Activated CD4-positive, alpha-beta T cell treated with anti-CD3 and anti-CD28 coated beads, Interleukin-2, Interleukin-6, amounts not matched to agents 100 ng/mL and 50 ng/mL, durations not matched to agents 16 hours and 8 hours (primary cell): ENCODE measurements around the gene PFKL.
"Not testable (repeated sequence)": the region's sequence is repeated elsewhere in the genome, so short reads cannot be mapped to it uniquely, and the experiment has no call there.

ENCODE experiments used
- DNase-seq: peaks from one replicate; pipeline ENCODE4 v3.0.0-alpha.2; 2020

The PFKL gene

DNA sequence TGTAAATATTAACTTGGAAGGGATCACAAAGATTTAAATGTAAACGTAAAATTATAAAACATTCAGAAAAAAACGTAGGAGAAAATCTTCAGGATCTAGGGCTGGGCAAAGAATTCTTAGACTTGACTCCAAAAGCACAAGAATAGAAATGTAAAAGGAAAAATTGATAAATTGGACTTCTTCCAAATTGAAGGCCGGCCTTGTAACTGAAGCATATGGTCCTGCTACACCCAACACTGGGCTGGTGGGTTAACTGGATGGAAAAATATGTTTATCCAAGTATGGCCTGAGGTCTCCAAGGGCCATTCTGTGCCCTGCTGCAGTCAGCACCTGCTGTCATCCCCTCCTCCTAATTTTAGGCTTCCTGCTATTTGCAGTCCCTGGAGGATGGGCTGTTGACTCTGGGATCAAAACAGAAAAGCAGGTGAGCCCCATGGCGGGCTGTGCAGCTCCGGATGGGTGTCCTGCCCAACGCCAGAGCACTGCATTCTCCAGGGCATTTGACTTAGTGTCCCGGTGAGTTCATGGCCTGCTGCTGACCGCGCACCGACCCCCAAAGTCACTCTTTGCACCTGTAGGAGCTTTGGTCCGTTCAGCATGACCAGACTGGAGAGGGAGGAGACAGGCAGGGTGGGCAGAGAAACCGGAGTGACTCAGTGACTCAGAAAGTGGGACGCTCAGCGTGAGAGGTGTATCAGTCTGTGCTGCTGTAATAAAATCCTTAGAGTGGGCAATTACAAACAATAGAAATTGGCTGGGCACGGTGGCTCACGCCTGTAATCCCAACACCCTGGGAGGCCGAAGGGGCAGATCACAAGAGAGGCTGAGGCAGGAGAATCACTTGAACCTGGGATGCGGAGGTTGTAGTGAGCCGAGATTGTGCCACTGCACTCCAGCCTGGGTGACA is 20.2 kb upstream of the PFKL start:
- DNase-seq, result no peak

DNA sequence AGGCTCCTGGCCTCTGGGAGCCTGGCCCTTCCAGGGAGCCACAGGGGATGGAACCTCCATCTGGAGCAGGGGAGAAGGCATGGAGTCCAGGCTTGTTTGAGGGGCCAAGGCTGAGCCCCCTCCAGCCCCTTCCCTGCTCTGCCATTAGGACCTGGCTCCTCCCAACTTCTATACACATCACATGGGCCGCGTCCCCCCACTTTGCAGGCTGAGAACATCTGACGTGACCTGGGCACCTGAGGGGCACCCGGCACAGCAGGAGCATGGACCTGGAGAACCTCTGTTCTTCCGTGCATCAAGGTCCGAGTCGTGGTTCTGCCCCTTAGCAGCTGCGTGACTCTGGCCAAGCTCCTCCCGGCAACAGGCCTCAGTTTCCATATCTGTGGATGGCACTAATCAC is 18.1 kb upstream of the PFKL start:
- DNase-seq, result no peak

DNA sequence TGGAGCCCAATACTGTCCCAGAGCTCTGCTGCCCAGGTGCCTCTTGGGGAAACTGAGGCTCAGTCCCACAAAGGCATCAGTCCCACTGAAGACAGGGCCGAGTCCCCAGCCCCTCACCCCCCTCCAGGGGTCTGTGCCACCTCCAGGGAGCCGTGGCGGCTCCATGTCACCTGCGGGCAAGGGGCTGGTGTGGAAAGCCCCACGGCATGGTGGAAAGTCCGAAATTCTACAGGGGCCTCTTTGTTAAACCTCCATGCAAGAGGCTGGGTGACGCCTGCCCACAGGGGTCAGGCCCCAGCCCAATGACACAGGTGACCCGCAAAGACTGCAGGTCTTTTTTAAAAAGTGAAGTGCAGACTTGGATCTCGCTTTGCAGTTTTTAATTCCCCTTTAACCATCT is 17.5 kb upstream of the PFKL start:
- no peak for DNase-seq

DNA sequence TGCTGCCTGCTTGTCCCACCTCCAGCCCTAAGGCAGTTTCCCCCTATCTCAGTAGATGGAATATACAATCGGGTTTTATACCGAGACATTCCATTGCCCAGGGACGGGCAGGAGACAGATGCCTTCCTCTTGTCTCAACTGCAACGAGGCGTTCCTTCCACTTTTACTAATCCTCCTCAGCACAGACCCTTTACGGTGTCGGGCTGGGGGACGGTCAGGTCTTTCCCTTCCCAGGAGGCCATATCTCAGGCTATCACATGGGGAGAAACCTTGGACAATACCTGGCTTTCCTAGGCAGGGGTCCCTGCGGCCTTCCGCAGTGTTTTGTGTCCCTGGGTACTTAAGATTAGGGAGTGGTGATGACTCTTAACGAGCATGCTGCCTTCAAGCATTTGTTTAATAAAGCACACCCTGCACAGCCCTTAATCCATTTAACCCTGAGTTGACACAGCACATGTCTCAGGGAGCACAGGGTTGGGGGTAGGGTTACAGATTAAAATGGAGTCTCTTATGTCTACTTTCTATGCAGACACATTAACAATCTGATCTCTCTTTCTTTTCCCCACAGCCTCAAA is 16.6 kb upstream of the PFKL start:
- not testable (repeated sequence) for DNase-seq

DNA sequence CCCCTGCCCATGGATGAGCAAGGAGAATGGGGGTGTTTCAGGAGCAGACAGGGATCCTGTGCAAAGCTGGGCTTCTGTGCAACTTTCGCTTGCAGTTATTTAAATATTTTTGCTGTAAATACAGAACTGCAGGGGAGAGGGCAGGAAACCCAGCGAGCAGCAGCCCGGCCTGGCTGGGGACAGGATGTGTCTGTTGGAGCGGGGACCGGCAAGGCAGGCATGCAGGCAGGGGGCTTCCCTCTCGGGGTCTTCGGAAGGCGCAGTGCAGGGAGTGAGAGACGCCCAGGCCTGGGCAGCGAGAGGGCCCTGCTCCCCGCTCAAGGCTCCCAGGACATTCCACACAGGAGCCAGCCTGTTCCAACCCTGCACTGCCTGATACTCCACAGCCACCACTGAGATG is 15.9 kb upstream of the PFKL start:
- DNase-seq, result no peak

DNA sequence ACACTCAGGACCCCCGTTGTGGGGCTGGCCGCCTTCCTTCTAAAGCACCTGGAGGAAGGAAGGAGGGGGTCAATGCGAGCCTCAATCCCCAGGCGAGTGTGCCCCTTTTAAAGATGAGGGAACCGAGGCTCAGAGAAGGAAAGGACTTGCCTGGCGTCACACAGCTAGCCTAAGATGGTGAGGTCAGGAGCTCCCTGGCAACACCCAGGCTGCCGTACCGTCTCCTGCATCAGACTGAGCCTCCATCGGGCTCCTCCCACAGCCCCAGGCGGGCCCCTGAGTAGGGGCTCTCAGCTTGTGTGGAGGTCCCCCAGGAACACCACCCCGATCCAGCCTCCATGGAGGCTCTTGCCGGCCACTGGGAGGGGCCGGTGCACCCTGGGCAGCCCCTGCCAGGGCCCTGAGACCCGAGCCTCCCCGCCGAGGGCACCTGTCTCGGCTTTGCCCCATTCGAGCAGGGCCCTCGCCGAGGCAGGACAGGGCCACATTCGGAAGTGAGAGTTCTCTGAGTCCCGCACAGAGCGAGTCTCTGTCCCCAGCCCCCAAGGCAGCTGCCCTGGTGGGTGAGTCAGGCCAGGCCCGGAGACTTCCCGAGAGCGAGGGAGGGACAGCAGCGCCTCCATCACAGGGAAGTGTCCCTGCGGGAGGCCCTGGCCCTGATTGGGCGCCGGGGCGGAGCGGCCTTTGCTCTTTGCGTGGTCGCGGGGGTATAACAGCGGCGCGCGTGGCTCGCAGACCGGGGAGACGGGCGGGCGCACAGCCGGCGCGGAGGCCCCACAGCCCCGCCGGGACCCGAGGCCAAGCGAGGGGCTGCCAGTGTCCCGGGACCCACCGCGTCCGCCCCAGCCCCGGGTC is 14.5 kb upstream of the PFKL start, which contains the start of gene AIRE:
AIRE (plus strand) TSS at position 739 of the 855 bp plus-strand sequence. CDS start 131 bp downstream, outside the sequence.
- no peak for DNase-seq

DNA sequence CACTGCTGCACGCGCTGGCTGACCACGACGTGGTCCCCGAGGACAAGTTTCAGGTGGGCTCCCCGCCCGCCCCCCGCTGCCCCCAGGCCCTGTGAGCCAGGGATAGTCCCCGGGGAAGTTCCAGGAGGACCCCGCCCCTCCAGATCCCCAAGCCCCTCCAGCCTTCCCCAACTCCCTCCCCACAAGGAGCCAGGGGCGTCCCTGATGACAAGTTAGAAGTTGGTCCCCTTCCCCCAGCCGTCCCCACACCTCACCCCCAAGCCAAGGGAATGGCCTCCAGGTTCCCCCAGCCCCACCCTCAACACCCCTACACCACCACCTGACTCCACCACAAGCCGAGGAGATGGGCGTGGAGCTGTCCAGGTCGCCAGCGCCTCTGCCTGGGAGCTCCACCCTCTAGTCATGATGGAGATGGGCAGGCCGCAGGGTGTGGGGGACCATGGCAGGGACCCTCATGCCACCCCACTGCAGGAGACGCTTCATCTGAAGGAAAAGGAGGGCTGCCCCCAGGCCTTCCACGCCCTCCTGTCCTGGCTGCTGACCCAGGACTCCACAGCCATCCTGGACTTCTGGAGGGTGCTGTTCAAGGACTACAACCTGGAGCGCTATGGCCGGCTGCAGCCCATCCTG is 13.7 kb upstream of the PFKL start:
- DNase-seq, result no peak

DNA sequence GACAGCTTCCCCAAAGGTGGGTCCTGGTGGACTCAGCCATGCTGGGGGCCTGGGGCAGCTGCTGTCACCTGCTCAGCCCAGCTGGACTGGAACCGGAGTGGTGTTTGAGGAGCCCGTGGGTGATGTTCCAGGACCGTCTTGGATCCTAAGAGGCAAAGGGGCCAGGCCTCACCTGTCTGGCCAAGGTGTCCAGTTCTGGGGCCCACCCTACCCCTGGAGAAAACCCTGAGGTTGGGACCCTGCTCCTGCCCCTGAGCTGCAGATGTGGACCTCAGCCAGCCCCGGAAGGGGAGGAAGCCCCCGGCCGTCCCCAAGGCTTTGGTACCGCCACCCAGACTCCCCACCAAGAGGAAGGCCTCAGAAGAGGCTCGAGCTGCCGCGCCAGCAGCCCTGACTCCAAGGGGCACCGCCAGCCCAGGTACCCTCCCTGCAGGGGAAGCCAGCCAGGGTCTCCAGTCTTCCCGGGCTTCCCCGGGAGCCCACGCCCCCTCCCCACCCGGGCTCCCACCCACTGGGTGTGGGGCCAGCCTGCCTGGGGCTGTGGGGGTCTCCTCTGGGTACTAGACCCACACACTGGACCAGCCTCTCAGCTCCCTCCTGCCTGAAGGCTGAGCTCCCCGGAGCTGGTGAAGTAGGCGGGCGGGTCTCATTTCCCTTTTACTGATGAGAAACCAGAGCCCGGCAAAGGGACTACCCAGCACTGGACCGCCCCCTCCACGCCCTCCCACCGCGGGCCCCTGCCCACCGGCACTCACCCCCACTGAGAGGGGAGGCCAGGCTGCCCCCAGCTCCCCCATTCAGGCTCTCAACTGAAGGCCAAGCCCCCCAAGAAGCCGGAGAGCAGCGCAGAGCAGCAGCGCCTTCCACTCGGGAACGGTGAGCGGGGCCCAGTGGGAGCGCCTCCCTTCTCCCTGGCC is 12.9 kb upstream of the PFKL start:
- no peak for DNase-seq

DNA sequence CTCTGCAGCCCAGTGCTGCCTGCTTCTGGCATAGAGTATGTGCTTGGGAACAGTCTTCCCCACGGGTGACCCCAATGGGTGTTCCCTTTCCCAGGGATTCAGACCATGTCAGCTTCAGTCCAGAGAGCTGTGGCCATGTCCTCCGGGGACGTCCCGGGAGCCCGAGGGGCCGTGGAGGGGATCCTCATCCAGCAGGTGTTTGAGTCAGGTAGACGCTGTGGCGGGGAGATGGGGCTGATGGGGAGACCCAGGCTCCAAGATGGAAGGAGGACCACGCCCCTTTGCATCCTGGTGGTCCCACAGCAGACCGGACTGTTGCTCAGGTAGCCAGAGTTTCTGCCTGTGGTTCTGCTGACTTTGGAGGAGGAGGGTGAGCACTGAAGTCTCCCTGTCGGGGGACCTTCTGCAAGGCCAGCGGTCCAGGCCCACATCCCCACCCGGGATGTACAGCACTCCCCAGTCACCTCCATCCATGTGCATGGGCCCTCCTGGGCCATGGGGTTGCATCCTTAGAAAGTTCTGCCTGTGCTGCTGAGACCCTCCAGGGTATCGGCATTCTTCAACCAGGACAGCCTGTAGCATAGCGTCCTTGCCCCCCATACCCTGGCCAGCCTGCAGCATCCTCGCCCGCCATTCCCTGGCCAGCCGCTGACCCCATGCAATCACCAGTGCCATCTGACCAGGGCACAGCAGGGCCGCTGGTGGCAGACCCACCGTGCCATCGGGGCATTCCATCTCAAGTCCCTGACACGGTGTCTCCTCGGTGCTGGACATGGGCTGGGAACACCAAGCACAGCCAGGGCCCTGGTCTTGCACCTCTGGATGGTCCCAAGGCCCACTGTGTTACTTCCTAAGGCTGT is 11.4 kb upstream of the PFKL start:
- DNase-seq, result no peak

DNA sequence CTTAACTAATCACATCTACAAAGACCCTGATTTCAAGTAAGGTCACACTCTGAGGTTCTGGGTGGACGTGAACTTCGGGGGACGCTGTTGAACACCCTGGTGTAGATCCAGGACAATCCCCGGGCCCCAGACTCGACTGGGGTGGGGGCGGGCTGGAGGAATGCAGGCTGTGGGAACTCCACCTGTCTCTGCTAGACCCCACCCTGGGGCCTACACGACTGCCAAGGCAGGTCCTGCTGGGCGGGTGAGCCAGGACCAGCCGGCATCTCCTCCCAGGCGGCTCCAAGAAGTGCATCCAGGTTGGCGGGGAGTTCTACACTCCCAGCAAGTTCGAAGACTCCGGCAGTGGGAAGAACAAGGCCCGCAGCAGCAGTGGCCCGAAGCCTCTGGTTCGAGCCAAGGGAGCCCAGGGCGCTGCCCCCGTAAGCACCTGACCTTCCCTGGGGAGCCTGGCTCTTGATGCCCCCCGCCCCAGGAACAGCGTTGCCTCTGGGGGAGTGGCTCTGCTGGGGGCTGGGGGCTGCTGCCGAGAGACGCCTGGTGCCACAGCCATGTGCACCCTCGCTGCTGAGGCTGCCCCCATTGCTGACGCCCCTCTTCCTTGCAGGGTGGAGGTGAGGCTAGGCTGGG is 10.4 kb upstream of the PFKL start:
- no peak for DNase-seq

DNA sequence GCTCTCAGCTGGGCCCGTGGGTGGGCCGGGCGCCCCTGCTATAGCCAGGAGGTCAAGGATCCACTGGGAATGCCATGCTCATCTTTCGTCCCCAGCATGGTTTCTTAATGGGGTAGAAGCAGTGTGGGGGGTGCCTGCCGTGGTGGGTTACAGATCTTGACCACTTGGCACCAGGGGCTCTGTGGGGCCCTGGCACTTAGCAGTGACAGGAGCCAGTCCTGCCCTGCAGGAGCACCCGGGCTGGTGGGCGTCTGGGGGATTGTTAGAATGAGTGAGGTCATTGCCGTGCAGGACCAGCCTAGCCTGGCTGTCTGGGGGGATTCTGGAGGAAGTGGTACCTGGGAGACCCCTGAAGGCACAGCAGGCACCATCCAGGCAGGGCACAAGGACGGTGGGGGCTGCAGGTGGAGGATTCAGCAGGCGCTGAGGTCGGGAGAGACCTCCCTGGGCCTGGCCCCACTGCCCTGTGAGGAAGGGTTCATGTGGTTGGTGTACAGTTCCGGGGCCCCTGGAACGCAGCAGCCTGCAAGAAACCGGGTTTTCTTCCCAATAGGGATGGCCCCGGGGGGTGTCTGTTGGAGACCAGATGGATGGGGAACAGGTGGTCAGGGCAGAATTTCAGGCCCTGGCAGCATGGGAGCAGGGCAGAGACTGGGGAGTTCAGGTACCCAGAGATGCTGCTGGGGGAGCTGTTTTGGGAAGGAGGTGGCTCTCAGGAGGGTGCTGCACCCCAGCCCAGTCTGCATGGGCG is 9.4 kb upstream of the PFKL start:
- no peak for DNase-seq

DNA sequence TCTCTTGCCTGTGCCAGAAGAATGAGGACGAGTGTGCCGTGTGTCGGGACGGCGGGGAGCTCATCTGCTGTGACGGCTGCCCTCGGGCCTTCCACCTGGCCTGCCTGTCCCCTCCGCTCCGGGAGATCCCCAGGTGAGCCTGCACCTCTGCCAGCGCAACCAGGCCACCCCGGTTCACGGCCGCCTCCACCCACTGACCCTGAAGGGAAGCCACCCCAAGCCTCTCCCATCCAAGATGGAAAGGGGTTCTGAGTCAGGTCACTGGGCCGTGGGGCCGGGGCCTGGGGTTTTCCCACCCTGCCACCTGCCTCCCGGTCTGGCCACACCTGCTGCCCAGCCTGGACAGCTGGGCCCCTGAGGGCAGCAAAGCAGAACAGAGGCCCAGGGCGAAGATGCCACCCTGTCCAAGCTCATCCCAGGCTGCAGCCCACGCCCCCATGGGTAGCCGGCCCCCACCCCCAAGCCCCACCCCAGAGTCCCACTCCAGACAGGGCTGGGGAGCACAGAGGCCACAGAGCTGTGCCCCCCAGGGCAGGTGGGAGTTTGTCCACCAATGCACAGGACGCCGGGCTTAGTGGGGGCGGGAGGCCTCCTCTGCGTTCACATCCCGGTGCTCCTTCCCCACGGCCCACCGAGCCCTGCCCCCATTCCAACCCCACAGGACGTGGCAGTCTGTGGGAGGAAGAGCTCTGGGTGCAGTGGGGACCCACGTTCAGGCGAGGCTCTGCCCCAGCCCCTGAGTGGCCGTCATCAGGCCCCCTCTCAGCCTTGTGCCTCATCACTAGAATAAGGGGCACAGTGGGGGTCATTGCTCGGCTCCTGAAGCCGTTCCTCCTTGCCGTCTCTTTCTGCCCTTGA is 8.5 kb upstream of the PFKL start:
- no peak for DNase-seq

DNA sequence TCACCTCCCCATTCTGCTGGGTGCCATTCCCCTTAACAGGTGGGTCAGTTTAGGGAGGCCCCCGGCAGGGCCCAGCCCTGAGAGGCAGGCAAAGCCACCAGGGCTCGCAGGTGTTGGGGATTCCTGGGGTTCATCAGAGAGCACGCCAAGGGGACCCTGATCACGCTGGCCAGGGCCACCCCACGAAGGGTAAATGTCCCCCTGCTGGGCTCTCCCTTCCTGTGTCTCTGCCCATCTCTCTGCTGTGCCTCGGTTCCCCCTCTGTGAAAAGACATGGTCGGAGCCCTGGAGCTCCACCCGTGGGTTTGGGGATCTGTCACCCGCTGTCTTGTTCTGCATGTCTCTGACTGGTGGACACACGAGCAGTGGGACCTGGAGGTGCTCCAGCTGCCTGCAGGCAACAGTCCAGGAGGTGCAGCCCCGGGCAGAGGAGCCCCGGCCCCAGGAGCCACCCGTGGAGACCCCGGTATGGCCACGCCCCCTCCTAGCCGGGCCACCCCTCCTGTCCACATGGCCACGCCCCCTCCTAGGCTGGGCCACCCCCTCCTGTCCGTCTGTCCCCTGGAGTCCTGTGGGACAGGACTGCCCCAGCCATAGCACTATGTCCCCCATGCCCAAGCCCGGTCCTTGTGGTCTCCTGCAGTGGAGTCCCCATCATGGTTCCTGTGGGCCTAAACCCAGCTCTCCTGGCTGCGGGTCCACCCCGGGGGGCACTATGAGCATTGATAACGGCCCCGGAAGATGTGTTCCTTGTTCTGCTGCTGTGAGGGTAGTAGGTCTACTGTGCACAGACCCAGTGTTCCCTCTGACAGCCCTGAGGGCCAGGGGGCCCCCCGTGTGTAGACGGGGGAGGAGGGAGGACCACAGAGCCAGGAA is 7.7 kb upstream of the PFKL start:
- no peak for DNase-seq

DNA sequence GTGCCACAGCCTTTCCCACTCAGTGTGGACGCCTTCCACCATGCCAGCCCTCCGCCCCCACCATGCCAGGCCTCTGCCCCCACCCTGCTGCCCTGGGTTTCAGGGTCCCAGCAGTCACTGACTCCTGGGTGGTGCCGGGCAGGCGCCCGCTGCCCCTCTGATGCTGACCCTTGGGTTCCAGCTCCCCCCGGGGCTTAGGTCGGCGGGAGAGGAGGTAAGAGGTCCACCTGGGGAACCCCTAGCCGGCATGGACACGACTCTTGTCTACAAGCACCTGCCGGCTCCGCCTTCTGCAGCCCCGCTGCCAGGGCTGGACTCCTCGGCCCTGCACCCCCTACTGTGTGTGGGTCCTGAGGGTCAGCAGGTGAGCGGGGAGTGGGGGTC is 7.0 kb upstream of the PFKL start:
- no peak for DNase-seq

DNA sequence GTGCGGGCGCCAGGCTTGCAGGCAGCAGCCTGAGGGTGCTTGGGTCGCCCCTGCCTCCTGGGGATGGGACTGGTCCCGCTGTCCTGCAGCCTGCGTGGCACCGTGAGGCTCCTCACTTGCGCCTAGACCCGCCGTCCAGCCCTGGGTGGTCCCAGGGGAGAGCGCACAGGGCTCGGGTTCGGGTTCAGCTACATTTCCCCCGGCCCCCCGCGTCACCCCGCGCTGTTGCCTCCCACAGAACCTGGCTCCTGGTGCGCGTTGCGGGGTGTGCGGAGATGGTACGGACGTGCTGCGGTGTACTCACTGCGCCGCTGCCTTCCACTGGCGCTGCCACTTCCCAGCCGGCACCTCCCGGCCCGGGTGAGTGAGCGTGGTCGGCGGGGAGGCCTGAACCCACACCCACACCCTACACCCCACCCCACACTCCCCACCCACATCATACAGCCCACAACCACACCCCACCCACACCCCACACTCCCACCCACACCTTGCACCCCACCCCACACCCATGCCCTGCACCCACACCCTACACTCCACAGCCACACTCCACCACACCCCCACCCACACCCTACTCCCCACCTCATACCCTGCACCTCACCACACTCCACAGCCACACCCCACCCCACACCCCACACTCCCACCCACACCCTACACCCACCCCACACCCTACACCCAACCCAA is 6.2 kb upstream of the PFKL start:
- no peak for DNase-seq

DNA sequence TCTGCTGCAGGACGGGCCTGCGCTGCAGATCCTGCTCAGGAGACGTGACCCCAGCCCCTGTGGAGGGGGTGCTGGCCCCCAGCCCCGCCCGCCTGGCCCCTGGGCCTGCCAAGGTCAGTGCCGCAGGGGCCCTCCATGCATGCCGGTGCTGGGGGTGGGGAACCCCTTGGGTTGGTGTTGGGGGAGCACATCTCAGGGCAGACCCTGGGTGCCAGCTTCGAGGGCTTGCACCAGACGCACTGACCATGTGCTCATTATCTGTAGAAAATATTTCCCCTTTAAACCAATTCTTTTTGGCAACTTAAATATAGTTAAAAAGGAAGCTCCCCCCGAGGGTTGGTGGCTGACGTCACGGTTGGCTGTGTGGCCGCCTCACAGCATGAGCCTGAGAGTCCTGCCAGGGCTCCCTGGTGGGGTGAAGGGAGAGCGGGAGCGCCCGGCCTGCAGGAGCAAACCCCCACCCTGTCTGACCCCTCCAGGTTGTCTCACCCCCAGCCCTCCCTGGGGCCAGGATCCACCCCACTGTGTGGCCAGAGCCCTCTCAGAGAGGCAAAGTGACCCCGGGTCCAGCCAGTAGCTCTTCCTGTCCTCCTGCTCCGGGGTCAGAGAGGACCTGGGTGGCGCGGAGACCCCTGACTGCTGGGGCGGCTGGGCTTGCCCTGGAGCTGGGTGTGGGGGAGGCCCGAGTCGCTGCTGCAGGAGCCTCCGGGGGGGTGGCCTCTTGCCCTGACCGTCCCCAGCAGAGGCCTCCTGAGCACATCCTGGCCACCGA is 5.3 kb upstream of the PFKL start:
- DNase-seq, result no peak
